CD14-positive monocyte (primary cell): ENCODE results near the gene FRA10AC1. TPM values are rescaled to one million over a fixed set of nuclear protein-coding genes. Genes with fewer than 3 reads are reported as not detected.

Experiments
- DNase-seq, 3 donors: peaks; one replicate each; pipeline ENCODE4 v3.0.0-alpha.2; 2011 to 2022
- H2AFZ ChIP-seq: 2 replicates; pipeline ENCODE4 v1.6.0; 2012; ENCODE audit warnings: mild to moderate bottlenecking, low read depth, low read length, inconsistent platforms; ENCODE audit not compliant: insufficient read depth, poor library complexity, severe bottlenecking
- H3K27ac ChIP-seq, 2 donors: 1 replicate in 1 of 2; 2 replicates in 1 of 2; pipeline ENCODE4 v1.5.1; 2012 to 2013; ENCODE audit warnings: low read length in 2 of 2, control low read depth in 1 of 2, inconsistent platforms in 1 of 2, low read depth in 1 of 2, mild to moderate bottlenecking in 1 of 2
- H3K27me3 ChIP-seq, 2 donors: one replicate each; pipeline versions ENCODE4 v1.6.0 to v1.6.1; 2011 to 2013; ENCODE audit warnings: low read length in 2 of 2; ENCODE audit not compliant: control insufficient read depth in 2 of 2, insufficient read depth in 2 of 2
- H3K36me3 ChIP-seq, 2 donors: replicated peaks in 1 of 2; 1 replicate in 1 of 2; 2 replicates in 1 of 2; pipeline versions ENCODE4 v1.5.1 to v1.6.1; 2012 to 2013; ENCODE audit warnings: low read length in 2 of 2, control low read depth in 1 of 2, inconsistent platforms in 1 of 2, mild to moderate bottlenecking in 1 of 2; ENCODE audit not compliant: insufficient read depth in 2 of 2, control insufficient read depth in 1 of 2
- H3K4me1 ChIP-seq, 2 donors: 1 replicate in 1 of 2; 2 replicates in 1 of 2; pipeline versions ENCODE4 v1.5.1 to v1.6.1; 2012 to 2013; ENCODE audit warnings: low read length in 2 of 2, control low read depth in 1 of 2, inconsistent platforms in 1 of 2, mild to moderate bottlenecking in 1 of 2, moderate library complexity in 1 of 2; ENCODE audit not compliant: insufficient read depth in 2 of 2, control insufficient read depth in 1 of 2
- H3K4me2 ChIP-seq: replicated peaks from 2 replicates; pipeline ENCODE3; 2012; ENCODE audit warnings: low read length, moderate library complexity, mild to moderate bottlenecking; ENCODE audit not compliant: poor library complexity, severe bottlenecking; ENCODE audit errors: extremely low read depth
- H3K4me3 ChIP-seq, 3 experiments: fragments of 200-600 bp in 1 of 3; sonication (generic) in 1 of 3; replicated peaks in 1 of 3; 1 replicate in 2 of 3; 2 replicates in 1 of 3; pipeline ENCODE4 v1.5.1; 2011 to 2013; ENCODE audit warnings: low read length in 3 of 3, mild to moderate bottlenecking in 3 of 3, control low read depth in 2 of 3, low read depth in 2 of 3, inconsistent platforms in 1 of 3, moderate library complexity in 1 of 3
- H3K79me2 ChIP-seq: 2 replicates; pipeline ENCODE4 v1.6.0; 2012; ENCODE audit warnings: mild to moderate bottlenecking, control low read depth, inconsistent platforms, low read length, moderate library complexity; ENCODE audit not compliant: insufficient read depth
- H3K9ac ChIP-seq: 2 replicates; pipeline ENCODE4 v1.6.0; 2017; ENCODE audit warnings: low read length, mild to moderate bottlenecking; ENCODE audit not compliant: insufficient read depth, poor library complexity, severe bottlenecking
- H3K9me3 ChIP-seq, 2 donors: replicated peaks in 1 of 2; 1 replicate in 1 of 2; 2 replicates in 1 of 2; pipeline versions ENCODE4 v1.5.1 to v1.6.1; 2012 to 2013; ENCODE audit warnings: low read length in 2 of 2, control low read depth in 1 of 2; ENCODE audit not compliant: control insufficient read depth in 1 of 2, insufficient read depth in 1 of 2
- H4K20me1 ChIP-seq: 2 replicates; pipeline ENCODE4 v1.6.0; 2012; ENCODE audit warnings: mild to moderate bottlenecking, low read length, control low read depth, moderate library complexity; ENCODE audit not compliant: insufficient read depth
- H3K27ac Mint-ChIP-seq, 7 donors: one replicate each; pipeline ENCODE4 v1.8.0; 2020; ENCODE audit warnings: mild to moderate bottlenecking in 7 of 7, mixed read lengths in 7 of 7, moderate library complexity in 6 of 7, inconsistent platforms in 2 of 7
- H3K27me3 Mint-ChIP-seq, 3 donors: one replicate each; pipeline ENCODE4 v1.8.0; 2021 to 2022; ENCODE audit warnings: low read depth in 3 of 3, mild to moderate bottlenecking in 3 of 3, mixed read lengths in 3 of 3, moderate library complexity in 3 of 3, inconsistent platforms in 1 of 3
- H3K36me3 Mint-ChIP-seq, 2 donors: one replicate each; pipeline ENCODE4 v1.8.0; 2020; ENCODE audit warnings: mixed read lengths in 2 of 2, inconsistent platforms in 1 of 2, mild to moderate bottlenecking in 1 of 2
- H3K4me1 Mint-ChIP-seq: one replicate; pipeline ENCODE4 v1.8.0; 2020; ENCODE audit warnings: mild to moderate bottlenecking, mixed read lengths
- H3K4me3 Mint-ChIP-seq, 2 donors: one replicate each; pipeline ENCODE4 v1.8.0; 2020; ENCODE audit warnings: mild to moderate bottlenecking in 2 of 2, mixed read lengths in 2 of 2, moderate library complexity in 1 of 2
- H3K9me3 Mint-ChIP-seq, 7 donors: one replicate each; pipeline ENCODE4 v1.8.0; 2020 to 2022; ENCODE audit warnings: mixed read lengths in 7 of 7, mild to moderate bottlenecking in 6 of 7, moderate library complexity in 6 of 7, inconsistent platforms in 2 of 7
- WGBS: methylation state at CpG from one replicate; pipeline ENCODE4 v1.1.5; 2013; ENCODE audit warnings: missing lambda C conversion rate; ENCODE audit not compliant: insufficient coverage; 5-methylcytosine and 5-hydroxymethylcytosine counted together
- intact Hi-C, 2 donors: fragments of 100-400 bp; cut with micrococcal nuclease; formaldehyde crosslinking; loops; one replicate each; pipeline versions ENCODE4 v1.15.0 to v1.15.1; 2023
- polyA plus RNA-seq, 3 donors: library from polyadenylated mRNA; depleted of rRNA in 1 of 3; unstranded in 2 of 3; stranded (reverse) in 1 of 3; fragments of 300-500 nt in 2 of 3; fragments of >200 nt in 1 of 3; fragmentation: Illumina TruSeq in 2 of 3; gene quantifications; 1 replicate in 2 of 3; 2 replicates in 1 of 3; pipeline ENCODE4 v1.2.3, GENCODE V29; 2012 to 2021
- TF ChIP-seq, protein P1 (sequence below): fragments of 200-600 bp; IDR thresholded peaks from one replicate; pipeline ENCODE4 v1.8.0; 2022; ENCODE audit warnings: antibody characterized with exemption, mild to moderate bottlenecking

FRA10AC1 gene
- polyA plus RNA-seq, 3 donors = 0.95 to 7.2 (median 2.0) TPM

DNA sequence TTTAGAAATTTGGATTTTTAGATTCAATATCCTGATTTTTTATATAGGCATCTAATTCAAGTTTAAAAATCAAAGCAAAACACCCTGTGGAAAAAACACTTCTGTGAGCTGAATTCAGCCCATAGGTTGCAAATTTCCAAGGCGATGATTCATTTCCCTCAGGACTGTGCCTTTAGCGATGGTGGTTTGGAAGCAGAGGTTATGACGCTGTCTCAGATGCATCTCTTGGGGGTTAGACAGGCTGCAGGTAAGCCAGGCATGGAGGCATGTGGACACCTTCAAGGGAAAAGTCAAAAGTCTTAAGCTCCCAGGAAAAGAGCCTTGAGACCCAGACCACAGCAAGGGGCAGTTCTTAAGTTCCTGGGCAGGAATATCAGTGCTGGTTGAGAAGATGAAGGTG lies 9.5 kb upstream of the FRA10AC1 start:
- no peaks in the 10 kb centered on the region for H3K9me3 Mint-ChIP-seq
- no peak for DNase-seq
- H3K27ac Mint-ChIP-seq = no peak overlapping the region
- Histone ChIP-seq H3K36me3 (no peaks in the 10 kb centered on the region), H3K9ac (no peak overlapping the region), H3K4me2 (no peak overlapping the region), H3K27ac (no peak overlapping the region), H2AFZ (no peak overlapping the region), H3K4me3 (no peak overlapping the region), H3K9me3 (no peaks in the 10 kb centered on the region), H3K27me3 (no peaks in the 10 kb centered on the region), H3K79me2 (no peaks in the 10 kb centered on the region), H3K4me1 (no peaks in the 10 kb centered on the region), H4K20me1 (no peaks in the 10 kb centered on the region)
- intact Hi-C loops = no loop called here
- peaks cover 3% of the 10 kb centered on the region for H3K4me1 Mint-ChIP-seq
- H3K27me3 Mint-ChIP-seq = peaks cover 2 to 7% (median 4%) of the 10 kb centered on the region in 3 donors
- H3K4me3 Mint-ChIP-seq = no peak overlapping the region
- whole genome bisulfite sequencing = 61% methylated on average over 2 of the region's 3 CpGs
- no peaks in the 10 kb centered on the region for H3K36me3 Mint-ChIP-seq
- TF ChIP-seq, protein P1, sequence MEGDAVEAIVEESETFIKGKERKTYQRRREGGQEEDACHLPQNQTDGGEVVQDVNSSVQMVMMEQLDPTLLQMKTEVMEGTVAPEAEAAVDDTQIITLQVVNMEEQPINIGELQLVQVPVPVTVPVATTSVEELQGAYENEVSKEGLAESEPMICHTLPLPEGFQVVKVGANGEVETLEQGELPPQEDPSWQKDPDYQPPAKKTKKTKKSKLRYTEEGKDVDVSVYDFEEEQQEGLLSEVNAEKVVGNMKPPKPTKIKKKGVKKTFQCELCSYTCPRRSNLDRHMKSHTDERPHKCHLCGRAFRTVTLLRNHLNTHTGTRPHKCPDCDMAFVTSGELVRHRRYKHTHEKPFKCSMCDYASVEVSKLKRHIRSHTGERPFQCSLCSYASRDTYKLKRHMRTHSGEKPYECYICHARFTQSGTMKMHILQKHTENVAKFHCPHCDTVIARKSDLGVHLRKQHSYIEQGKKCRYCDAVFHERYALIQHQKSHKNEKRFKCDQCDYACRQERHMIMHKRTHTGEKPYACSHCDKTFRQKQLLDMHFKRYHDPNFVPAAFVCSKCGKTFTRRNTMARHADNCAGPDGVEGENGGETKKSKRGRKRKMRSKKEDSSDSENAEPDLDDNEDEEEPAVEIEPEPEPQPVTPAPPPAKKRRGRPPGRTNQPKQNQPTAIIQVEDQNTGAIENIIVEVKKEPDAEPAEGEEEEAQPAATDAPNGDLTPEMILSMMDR = no peak

DNA sequence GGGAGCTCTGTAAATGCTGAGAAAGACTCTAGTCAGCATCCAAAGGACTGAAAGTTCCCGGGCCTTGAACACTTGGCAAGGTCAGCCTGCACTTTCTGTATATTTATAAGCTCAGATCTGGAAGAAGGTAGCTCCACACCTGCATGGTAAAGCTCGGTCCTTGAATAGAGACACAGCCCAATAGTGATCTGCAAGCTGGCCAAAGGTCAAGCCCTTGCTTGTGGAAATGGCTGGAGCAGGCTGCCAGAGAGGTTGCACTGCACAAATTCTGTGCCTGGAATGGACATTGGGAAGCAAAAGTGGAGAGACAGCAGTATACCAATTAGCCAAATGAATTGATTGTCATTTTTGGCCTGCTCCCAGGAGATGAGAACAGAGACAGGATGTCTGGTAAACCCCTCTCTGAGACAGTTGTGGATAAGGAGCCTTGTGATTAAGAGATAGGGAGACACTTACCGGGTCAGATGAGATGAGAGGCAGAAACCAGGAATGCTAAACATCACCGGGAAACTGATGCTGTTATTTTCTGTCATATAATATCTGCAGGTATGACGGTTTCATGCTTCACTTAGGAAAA lies 8.0 kb upstream of the FRA10AC1 start:
- H3K79me2 ChIP-seq = no peaks in the 10 kb centered on the region
- no peaks in the 10 kb centered on the region for H3K36me3 ChIP-seq
- TF ChIP-seq, protein P1 = no peak
- no peaks in the 10 kb centered on the region for H3K36me3 Mint-ChIP-seq
- peaks cover 3% of the 10 kb centered on the region for H3K4me1 Mint-ChIP-seq
- H3K4me1 ChIP-seq = no peaks in the 10 kb centered on the region
- no peak overlapping the region for H3K27ac Mint-ChIP-seq
- no peaks in the 10 kb centered on the region for H3K9me3 Mint-ChIP-seq
- H3K9me3 ChIP-seq = no peaks in the 10 kb centered on the region
- H3K9ac ChIP-seq = no peak overlapping the region
- H3K27me3 ChIP-seq = no peaks in the 10 kb centered on the region
- 100% methylated on average over 2 of the region's 5 CpGs for WGBS
- no peak overlapping the region for H3K4me3 Mint-ChIP-seq
- intact Hi-C loops = no loop called here
- no peaks in the 10 kb centered on the region for H4K20me1 ChIP-seq
- DNase-seq = no peak
- no peak overlapping the region for H3K4me2 ChIP-seq
- no peak overlapping the region for H3K27ac ChIP-seq
- H2AFZ ChIP-seq = no peak overlapping the region
- no peak overlapping the region for H3K4me3 ChIP-seq
- H3K27me3 Mint-ChIP-seq = peaks cover 2 to 10% (median 3%) of the 10 kb centered on the region in 3 donors
